Effector CD8-positive, alpha-beta T cell (primary cell): ENCODE results near the gene CENPQ.
A peak's percentile ranks its signal among the peaks of the same experiment; 100 is the strongest.
"Not testable (repeated sequence)": the region's sequence is repeated elsewhere in the genome, so short reads cannot be mapped to it uniquely, and the experiment has no call there.

Source experiments
- DNase-seq: peaks from one replicate; lab custom pipeline; 2025; lab: John Stamatoyannopoulos, UW
- total RNA-seq, 4 experiments: gene quantifications; one replicate each; lab custom pipeline; 2026; lab: John Stamatoyannopoulos, UW

Gene CENPQ
- 4.3 to 6.2 (median 4.9) reads per million in 4 experiments for total RNA-seq

- DNase-seq = peak; percentile 80
Measured at GRCh38 chr6:49462927-49463611, at the start of gene CENPQ, which contains the start of gene MMUT. Gene CENPQ, plus strand, starts transcription at chr6:49463370. Its CDS starts 6,807 bp downstream, at chr6:49470177. Gene MMUT, minus strand, starts transcription at chr6:49463253. Its CDS starts 3,787 bp downstream, at chr6:49459466.

DNA sequence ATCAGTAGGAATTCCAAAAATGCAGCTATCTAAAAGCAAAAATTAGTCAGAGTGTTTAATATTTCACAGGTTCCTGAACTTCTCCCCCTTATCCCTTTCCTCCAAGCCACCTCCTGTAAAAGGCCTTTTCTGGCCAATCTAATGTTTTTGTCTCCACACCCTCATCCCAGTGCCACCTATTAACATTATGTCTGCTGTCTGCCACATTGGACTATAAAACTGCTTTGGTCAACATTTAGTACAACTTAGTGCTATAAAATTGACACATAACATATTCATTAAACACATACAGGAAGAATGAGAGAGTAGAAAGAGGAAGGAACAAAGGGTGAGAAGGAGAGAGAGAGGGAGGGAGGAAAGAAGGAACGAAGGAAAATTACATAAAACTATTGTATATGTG is 47.8 kb upstream of the CENPQ start:
- DNase-seq = no peak

DNA sequence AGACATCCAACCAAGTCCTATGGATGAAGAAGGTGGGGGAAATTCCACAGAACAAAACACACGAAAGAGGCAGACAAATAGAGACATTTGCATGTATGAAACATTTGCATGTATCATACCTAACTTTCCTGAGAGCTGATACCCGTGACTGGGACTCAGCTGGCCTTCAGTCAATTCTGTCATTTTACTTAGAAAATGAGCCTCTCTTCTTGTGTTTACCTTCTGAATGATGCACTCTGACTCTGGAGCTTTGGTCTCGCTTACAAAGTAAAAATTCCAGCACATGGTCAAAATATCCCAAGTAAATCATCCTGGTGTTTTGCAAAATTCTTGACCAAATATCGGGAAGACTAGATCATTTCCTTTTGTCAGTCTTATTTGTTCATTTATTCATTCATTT is 47.0 kb upstream of the CENPQ start:
- DNase-seq = no peak

- DNase-seq = no peak
Measured at GRCh38 chr6:49423817-49424216, 39.4 kb upstream of the CENPQ start.

- no peak for DNase-seq
Measured at GRCh38 chr6:49430187-49430586, 33.0 kb upstream of the CENPQ start.

- DNase-seq = no peak
Measured at GRCh38 chr6:49430866-49431265, 32.3 kb upstream of the CENPQ start.

DNA sequence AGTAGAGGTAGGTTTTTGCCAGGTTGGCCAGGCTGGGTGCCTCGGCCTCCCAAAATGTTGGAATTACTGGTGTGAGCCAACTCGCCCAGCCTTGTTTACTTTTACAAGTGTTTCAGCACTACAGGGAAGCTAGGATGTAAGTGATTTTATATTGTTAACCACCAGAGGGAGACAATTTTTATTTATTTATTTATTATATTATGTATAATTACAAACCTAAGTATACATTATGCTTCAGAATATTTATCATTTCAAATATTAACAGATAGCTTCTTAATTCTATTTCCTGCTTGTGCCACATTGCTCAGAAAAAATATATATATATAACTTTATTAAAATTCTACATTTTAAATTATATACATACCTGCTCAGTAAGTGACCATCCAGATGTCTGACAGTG is 9.9 kb upstream of the CENPQ start:
- no peak for DNase-seq

- DNase-seq = no peak
Measured at GRCh38 chr6:49454787-49455709, 8.1 kb upstream of the CENPQ start.

GRCh38 chr6:49457771-49458170 is 5.4 kb upstream of the CENPQ start:
- no peak for DNase-seq

- DNase-seq = no peak
Measured at GRCh38 chr6:49462071-49462470, 1.1 kb upstream of the CENPQ start.

GRCh38 chr6:49462599-49462926 is 607 bp upstream of the CENPQ start:
- DNase-seq = no peak

DNA sequence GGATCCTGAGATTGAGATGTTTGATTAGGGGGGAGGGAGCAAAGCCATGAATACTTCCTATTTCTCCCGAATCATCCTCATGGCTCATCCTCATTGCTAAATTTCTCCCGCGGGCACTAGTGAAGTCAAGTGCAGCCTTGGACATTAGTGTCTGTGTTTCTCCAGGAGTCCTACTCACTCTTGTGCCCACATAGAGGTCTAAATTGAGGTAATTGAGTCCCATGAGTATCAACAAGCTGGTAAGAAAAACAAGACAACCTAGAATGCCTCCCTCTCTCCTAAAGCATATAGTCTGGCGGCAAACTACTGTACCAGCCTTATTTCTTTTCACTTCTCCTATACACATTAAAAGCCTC is 420 bp downstream of the CENPQ start:
- no peak for DNase-seq

DNA sequence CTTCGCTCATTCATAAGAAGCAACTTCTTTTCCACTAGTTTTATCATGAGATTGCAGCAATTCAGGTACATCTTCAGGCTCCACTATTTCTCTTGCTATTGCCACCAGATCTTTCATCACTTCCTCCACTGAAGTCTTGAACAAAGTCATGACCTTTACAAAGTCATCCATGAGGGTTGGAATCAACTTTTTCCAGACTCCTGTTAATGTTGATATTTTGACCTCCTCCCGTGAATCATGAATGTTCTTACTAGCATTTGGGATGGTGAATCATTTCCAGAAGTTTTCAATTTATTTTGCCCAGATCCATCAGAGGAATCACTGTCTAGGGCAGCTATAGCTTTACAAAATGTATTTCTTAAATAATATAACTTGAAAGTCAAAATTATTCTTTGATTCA is 1.5 kb downstream of the CENPQ start:
- DNase-seq = no peak

- no peak for DNase-seq
Measured at GRCh38 chr6:49468042-49468441, 4.9 kb downstream of the CENPQ start.

- not testable (repeated sequence) for DNase-seq
Measured at GRCh38 chr6:49476564-49476963, 13.4 kb downstream of the CENPQ start.

- DNase-seq = no peak
Measured at GRCh38 chr6:49479308-49479970, 16.3 kb downstream of the CENPQ start.

DNA sequence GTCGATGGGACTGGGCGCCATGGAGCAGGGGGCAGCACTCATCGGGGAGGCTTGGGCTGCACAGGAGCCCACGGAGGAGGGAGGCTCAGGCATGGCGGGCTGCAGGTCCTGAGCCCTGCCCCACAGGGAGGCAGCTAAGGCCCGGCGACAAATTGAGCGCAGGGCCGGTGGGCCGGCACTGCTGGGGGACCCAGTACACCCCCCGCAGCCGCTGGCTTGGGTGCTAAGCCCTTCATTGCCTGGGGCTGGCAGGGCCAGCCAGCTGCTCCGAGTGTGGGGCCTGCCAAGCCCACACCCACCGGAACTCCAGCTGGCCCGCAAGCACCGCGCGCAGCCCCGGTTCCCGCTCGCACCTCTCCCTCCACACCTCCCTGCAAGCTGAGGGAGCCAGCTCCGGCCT is 18.7 kb downstream of the CENPQ start:
- DNase-seq = not testable (repeated sequence)

DNA sequence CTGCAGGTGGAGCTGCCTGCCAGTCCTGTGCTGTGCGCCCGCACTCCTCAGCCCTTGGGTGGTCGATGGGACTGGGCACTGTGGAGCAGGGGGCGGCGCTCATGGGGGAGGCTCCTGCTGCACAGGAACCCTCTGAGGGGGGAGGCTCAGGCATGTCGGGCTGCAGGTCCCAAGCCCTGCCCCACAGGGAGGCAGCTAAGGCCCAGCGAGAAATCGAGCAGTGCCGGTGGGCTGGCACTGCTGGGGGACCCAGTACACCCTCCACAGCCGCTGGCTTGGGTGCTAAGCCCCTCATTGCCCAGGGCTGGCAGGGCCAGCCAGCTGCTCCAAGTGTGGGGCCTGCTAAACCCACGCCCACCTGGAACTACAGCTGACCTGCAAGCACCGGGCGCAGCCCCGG is 20.2 kb downstream of the CENPQ start:
- not testable (repeated sequence) for DNase-seq

GRCh38 chr6:49490633-49491032 is 27.5 kb downstream of the CENPQ start:
- DNase-seq = no peak

GRCh38 chr6:49497304-49497703 is 34.1 kb downstream of the CENPQ start:
- no peak for DNase-seq

- DNase-seq = no peak
Measured at GRCh38 chr6:49499126-49499525, 36.0 kb downstream of the CENPQ start.

- no peak for DNase-seq
Measured at GRCh38 chr6:49499623-49500022, 36.5 kb downstream of the CENPQ start, which contains the start of gene GLYATL3. Gene GLYATL3, plus strand, starts transcription at chr6:49499923. Its CDS starts 12,068 bp downstream, at chr6:49511991.
